Raji (cell line): Measurements from ENCODE around the gene PDK2.

Experiments used
- POLR2A ChIP-seq: IDR thresholded peaks from 2 replicates; pipeline ENCODE4 v1.6.1; 2011; ENCODE audit warnings: low read depth, low read length, control low read depth; ENCODE audit not compliant: insufficient read depth

PDK2 gene

DNA sequence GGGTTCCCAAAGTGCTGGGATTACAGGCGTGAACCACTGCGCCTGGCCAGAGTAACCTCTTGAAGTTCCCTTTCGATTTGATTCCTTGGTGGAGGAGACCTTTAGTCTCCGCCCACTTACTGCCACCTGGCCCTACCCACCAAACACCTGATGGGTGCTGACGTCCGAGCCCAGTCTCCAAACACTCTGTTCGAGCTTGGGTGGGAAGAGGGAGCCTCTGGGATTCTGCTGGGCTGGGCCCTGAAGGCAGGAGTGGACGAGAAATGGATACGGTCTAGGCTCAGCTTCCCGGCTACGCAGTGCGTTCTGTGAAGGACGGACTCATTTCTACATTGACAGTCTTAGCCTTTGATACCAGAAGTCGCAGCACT lies 40.1 kb upstream of the PDK2 start:
- no peak for TF ChIP-seq POLR2A

DNA sequence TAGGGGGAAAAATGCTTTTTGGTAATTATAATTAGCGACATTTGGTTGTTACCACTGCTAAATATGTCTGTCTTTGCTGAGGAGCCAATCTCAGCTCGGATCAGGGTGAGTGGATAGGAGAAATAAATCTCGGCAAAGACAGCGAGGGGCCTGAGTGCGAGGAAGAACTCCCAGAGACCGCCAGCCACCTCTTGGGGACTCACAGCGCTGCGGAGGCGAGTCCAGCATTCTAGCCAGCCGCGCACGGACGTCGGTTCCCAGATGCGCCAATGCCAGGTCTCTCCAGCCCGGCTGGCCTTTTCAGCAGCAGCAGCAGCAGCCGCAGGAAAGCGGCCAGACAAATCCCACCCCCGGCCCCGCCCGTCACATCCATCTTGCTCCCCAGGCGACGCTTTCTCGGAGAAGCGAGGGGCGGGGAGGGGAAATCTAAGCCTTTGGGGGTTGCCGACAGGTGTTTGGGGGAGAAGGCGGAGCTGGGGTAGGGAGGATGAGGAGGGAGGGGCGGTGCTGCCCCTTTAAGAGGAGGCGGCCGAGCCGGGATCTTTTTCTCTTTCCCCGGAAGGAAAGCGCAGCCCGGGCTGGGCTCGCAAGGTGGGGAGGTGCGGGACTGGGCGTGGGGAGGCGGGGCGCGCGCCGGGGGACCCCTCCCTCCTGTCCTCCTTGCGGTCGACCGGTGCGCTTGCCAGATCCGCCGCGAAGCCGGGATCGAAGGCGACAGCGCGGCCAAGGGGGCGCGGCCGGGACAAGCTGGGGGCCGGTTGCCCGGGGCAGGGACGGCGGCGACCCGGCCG lies 39.5 kb upstream of the PDK2 start, which contains the start of gene ITGA3:
TSS of gene ITGA3 (plus strand) at position 685 of the 791 bp plus-strand sequence. CDS start 330 bp downstream, outside the sequence.
- no peak for TF ChIP-seq POLR2A

DNA sequence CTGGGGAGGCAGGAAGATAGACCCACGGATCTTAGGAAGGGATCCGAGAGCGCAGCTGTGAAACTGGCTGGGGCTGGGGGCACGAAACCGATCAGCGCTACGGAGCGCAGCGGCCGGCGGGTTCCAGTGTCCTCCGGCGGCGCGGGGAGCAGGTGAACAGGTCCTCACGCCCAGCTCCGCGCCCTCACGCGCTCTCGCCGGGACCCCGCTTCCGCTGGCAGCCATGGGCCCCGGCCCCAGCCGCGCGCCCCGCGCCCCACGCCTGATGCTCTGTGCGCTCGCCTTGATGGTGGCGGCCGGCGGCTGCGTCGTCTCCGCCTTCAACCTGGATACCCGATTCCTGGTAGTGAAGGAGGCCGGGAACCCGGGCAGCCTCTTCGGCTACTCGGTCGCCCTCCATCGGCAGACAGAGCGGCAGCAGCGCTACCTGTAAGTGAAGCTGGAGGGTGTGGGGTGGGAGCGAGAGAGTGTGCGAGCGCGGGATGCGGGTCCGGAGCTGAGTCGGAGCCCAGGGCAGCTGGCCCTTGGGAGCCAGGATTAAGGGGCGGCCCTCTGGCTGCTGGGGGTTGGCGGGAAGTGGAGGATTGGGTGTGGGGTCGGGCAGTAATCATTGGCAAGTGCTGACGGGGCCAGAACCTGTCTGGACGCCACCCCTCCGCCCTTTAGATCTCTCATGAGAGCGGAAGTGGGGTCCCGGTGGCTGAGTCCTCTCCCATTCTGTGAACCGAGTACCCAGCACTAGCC lies 38.8 kb upstream of the PDK2 start:
- TF ChIP-seq POLR2A = no peak

DNA sequence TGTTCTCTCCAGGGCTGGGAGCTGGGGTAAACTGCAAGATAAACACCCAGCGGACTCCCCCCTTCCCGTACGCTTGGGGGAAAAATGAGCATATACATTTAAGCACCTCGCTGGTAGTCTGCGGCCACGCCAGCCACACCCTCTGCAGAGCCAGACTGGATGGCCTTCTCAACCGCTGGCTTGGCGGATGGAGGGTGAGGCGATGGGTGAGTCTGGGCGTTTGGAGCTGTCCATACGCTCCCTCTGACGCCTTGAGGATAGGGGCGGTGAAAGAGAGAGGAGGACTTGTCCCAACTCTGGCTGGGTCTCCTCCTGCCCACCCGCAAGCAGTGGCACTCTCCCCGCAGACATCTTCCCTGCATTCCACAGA lies 38.2 kb upstream of the PDK2 start:
- no peak for TF ChIP-seq POLR2A

DNA sequence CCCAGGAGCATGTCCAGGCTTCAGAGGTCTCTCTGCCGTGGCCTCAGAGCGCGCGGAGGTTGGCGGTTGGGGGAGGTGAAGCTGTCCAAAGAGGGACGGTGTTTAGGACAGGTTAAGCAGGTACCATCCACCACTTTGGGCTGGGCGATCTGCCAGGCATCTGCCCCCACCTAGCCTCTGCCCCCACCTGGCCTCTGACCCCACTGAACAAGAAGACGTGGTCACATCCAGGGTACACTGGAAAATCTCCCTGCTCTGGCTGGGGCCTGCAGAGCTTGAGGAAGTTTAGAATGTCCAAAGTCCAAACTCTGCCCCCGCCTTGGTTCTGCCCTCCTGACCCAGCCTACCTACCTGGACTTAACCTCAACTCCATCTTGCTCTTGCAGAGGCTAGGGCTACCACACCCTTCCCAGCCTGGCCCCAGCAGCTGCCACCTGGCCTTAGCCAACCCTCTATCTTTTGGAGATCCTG lies 37.6 kb upstream of the PDK2 start:
- TF ChIP-seq POLR2A = no peak

DNA sequence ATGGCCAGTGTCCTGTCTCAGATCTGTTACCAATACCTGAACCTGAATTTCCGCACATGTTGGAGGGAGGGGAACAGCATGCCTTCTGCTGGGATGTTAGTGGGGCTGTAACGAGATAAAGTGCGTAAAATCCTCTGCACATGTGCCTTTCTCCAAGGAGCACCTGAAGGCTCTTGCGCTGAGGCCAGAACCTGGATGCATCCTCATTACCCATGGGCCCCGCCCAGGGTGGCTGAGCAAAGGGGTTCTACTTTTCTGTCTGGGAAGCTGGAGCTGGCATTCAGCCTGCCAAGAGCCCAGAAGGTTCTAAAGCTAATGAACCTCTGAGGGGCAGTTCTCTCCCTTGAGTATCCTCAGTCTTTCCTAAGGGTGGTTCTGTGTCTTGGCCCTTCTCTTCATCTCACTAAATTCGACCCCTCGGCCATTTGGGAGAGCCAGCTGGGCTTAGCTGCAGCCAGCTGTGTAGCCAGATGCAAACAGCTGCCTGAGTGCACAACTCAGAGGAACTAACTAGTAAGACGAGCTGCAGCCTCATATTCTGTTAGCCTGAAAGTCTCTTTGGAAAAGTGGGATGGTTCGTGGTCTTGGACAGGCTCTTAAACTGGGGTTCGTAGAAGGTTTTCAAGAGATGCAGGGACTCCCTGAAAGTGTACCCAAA lies 36.7 kb upstream of the PDK2 start:
- no peak for TF ChIP-seq POLR2A

DNA sequence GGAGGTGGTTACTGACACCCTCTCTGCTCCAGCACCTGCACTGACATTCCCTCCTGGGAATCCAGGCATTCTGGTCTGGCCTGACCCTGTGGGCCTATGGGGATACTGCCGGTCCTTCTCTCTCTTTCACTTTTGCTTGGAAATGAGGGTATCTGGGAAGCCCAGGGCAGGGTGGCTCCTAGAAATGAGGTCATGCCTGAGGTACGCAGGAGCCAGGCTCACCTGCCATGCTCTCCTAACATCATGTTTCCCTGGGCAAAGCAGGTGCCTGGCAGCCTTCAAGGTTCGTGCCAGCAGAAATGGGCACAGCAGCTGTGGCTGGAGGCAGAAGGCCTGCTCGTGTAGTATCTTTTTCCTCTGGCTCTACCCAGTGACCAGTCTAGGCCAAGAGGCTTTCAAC lies 35.9 kb upstream of the PDK2 start:
- TF ChIP-seq POLR2A = no peak

DNA sequence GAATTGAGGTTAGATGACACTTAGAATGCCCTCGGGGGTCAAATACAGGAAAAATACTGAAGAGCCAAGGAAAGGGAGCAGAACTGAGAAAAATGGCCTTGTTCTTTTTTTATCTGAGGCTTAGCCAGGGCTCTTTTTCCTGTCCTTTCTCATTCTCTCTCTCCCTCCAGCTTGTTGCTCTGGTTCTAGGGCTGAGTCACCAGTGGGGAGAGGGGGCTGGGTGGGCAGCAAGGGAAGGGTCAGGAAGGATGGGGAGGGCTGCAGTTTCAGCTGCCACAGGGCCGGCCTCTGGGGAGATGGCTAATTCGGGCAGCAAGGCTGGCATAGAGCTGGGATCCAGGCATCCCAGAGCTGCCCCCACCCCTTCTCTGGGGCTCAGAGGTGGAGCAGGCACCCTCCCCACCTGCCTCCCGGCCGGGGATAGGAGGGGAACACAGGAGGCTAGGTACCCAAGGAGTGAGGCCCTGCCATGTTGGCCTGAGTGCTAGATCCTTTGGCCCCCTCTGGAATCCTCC lies 35.3 kb upstream of the PDK2 start:
- TF ChIP-seq POLR2A = no peak

DNA sequence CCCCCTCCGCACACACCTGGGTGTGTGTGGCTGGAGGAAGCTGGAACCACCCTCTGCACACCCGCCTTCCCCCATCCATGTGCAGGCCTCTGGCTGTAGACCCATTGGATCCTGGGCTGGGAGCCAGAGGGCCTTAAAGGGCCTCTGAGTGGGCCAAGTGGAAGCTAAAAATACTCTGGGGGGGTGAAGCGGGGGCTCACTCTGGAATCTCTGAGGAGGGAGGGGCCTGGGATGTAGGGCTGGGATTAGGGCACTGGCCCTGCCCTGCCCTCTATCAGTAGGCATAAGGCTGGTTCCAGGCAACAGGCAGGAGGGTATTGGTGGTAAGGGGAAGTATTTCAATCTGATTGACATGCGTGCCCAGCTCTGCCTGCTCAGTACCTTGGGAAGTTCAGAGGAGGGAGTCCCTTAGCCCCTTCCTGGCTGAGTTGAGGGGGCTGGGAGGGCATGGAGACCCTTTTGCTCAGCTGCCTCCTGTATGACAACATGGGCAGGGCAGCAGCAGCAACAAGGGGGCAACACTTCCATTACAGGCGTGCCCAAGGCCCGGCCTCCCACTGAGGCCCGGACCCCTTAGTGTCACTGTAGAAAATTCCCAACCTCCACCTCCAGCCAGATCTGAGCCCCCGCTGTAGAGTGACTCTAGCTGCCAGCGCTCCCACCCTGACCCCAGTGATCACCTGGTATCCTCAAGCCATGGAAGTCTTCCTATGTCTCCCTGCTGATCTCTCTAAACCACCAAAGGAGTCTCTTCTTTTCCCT lies 34.0 kb upstream of the PDK2 start:
- no peak for TF ChIP-seq POLR2A

DNA sequence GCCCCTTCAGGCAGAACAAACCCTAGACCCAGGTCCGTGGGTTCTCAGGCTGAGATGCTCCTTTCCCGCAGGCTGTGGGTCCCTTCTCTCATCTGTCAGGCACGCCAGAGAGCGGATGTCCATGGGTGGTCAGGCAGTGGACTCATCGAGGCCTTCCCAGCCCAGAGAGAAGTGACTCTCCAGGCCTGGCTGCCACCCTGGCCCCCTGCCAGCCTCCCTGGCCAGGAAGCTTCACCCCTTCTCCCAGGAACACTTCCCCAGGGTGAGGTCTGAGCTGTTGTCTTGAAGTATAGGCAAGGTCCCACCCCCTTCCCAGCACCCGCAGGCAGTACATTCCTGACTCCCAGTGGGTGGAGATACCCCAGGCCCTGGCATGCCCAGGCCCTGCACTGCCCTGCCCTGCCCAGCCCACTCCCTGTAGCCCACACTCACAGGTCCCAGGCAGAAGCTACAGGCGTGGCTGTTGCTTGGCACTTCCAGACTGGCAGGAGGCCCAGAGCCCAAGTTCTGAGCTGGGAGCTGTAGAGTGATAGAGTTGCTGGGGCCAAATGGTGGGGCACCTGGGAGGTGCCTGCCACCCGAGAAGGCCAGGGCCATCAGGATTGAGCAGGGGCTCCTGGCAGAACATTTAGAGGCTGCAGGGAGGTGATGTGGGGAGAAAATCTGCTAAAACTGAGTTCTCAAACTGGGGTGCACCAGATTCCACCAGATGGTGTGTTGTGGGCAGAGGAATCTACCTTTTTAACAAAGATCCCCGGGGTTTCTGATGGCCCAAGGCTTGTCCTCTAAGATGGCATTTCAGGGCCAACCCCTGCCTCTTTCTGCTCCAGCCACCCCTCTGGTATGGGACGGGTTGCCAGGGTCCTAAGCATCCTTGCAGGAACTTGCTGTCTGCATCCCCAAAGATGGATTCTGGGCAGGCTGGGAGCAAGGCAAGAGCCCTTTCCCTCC lies 32.6 kb upstream of the PDK2 start:
- TF ChIP-seq POLR2A = no peak

DNA sequence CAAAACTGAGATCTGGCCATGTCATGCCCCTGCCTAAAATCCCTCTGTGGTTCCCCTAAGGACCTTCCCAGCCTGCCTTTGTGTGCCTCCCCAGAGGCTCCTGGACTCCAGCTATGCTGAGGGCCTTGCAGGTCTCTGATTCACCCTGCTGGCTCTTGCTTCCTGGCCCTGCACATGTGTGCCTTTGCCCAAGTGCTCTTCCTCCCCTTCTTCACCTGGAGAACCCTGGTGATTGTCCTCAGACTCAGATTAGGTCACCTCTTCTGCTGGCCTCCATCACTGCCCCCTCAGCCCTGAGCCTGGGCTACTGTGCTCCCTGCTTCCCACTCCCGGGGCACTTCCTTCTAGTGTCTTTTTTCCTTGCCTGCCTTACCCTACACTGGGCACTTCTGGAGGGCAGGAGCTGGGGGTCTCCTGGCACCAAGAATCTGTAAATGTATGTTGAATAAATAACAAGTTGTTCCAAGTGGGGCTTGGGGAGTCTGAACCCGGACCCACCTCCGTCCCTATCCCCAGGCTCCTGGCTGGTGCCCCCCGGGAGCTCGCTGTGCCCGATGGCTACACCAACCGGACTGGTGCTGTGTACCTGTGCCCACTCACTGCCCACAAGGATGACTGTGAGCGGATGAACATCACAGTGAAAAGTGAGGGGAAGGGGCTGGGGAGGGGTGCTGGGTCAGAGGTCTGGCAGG lies 31.4 kb upstream of the PDK2 start:
- TF ChIP-seq POLR2A = no peak

DNA sequence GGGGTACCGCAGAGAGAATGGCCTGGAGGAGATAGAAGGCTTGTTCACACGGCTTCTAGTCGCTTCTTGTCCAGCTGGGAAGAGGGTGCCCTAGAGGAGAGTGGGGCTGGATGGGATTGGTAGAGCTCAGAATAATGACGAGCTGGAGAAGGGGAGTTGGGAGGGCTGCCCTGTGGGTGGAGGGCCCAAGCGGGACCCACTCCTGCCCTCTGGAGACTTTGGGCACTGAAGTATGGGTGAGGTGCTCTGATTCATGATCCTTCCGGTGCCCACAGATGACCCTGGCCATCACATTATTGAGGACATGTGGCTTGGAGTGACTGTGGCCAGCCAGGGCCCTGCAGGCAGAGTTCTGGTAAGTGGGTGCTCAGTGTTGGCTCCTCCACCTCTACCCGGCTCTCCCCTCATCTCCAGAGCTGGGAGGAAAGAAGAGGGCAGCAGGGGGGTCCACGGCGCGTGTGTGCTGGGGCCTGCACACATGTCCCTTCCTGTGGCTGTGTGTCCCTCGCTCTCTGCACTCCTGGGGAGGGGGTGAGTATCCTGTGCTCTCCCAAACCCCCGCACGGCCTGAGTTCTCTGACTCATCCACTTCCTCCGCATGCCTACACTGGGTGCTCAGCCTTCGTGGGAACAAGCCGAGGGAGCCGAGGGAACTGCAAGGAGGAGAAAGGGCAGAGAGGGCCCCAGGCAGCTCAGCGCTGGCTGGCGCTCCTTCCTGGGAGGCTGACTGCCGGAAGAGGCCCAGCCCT lies 30.7 kb upstream of the PDK2 start:
- TF ChIP-seq POLR2A = no peak

DNA sequence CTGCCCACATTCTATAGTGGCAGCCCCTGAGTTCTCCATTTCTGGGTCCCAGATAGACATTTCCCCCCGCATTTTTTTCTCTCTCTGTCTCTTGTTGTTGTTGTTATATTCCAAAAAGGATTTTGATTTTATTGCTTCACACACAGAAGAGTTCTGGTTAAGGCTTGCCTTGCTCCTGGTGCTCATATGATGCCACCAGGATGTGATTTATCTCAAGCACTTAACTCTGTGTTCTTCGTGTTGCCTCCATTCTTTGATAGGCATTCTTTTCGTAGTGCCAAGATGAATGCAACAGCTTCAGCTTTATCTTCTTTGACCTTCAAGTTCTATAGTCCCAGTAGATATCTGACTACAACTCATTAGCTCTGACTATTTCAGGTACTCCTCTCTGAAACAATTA lies 30.1 kb upstream of the PDK2 start:
- TF ChIP-seq POLR2A = no peak

DNA sequence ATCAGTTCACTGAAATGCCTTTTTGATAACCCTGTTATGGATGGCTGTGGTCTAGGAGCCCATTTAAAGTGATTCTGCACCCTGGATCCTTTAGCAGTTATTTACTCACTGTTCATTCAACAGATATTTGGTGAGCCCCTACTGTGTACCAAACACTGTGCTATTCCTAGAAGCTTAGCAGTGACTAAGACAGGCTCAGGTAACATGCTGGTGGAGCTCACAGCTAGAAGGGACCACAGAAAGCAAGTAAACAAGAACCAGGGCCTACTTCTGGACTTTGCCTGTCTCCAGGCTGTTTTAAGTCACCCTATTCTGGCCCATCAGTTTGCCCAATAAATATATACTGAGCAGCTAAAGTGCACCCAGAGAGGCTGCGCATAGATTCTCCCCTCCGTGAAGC lies 28.2 kb upstream of the PDK2 start:
- TF ChIP-seq POLR2A = no peak
